Measurements from ENCODE around the gene ZBTB24. TPM values are rescaled to one million over a fixed set of nuclear protein-coding genes. Genes with fewer than 3 reads are reported as not detected.
"Not testable (repeated sequence)": the region's sequence is repeated elsewhere in the genome, so short reads cannot be mapped to it uniquely, and the experiment has no call there.

The ZBTB24 gene
- total RNA-seq, 1 donor from 2014 or later, result 10.6 TPM

DNA sequence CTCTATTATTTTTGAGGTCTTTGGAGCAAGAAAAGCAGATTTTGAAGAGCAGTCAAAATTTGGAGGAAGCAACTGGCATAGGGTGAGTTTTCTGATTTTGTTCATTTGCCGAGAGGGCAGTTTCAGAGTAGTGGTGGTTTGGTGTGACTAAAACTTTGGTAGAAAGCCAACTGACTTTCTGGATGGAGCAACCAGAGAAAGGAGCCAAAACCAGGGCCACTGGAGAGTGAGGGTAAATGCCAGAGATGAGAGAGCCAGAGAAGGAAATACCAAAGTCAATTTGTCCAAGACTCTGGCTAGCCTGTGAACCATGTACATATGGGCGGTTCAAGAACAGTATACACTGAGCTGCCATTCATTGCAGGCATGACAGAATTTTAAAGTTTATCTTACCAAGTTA is 40.5 kb upstream of the ZBTB24 start:
- TF ChIP-seq, protein P1, sequence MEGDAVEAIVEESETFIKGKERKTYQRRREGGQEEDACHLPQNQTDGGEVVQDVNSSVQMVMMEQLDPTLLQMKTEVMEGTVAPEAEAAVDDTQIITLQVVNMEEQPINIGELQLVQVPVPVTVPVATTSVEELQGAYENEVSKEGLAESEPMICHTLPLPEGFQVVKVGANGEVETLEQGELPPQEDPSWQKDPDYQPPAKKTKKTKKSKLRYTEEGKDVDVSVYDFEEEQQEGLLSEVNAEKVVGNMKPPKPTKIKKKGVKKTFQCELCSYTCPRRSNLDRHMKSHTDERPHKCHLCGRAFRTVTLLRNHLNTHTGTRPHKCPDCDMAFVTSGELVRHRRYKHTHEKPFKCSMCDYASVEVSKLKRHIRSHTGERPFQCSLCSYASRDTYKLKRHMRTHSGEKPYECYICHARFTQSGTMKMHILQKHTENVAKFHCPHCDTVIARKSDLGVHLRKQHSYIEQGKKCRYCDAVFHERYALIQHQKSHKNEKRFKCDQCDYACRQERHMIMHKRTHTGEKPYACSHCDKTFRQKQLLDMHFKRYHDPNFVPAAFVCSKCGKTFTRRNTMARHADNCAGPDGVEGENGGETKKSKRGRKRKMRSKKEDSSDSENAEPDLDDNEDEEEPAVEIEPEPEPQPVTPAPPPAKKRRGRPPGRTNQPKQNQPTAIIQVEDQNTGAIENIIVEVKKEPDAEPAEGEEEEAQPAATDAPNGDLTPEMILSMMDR (conservative IDR thresholded peaks at IDR 0.05), result no peak
- no peak overlapping the region for H3K27ac Mint-ChIP-seq
- no peak overlapping the region for H3K4me3 Mint-ChIP-seq
- DNase-seq (ENCODE audit: extremely low spot score, unreplicated experiment), result no peak
- H3K36me3 Mint-ChIP-seq, result no peaks in the 10 kb centered on the region
- no peaks in the 10 kb centered on the region for H3K4me1 Mint-ChIP-seq (ENCODE audit: unreplicated experiment)
- no peaks in the 10 kb centered on the region for H3K27me3 Mint-ChIP-seq
- no peaks in the 10 kb centered on the region for H3K9me3 Mint-ChIP-seq

DNA sequence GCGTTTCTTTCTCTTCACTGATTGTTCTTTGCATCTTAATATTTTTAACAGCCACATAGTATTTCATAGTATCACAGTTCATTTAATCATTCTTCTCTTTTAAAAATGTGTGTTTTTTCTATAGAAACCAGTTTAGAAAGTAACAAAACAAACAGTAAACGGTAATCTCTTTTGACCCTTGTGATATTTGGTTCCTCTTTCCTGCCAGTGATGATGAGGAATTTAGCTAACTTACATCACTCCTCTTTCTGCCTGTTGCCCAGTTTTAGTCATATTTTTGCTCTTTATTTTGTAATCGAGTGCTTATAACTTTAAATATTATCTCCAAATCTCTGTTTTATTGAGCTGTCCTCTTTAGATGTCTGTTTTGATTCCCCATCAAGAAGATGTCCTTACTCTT is 38.1 kb upstream of the ZBTB24 start:
- Mint-ChIP-seq H3K27me3 (no peaks in the 10 kb centered on the region), H3K4me1 (ENCODE audit: unreplicated experiment) (no peaks in the 10 kb centered on the region), H3K27ac (no peak overlapping the region), H3K9me3 (no peaks in the 10 kb centered on the region), H3K4me3 (no peak overlapping the region), H3K36me3 (no peaks in the 10 kb centered on the region)
- DNase-seq (ENCODE audit: extremely low spot score, unreplicated experiment), result no peak
- TF ChIP-seq, protein P1 (conservative IDR thresholded peaks at IDR 0.05), result no peak

DNA sequence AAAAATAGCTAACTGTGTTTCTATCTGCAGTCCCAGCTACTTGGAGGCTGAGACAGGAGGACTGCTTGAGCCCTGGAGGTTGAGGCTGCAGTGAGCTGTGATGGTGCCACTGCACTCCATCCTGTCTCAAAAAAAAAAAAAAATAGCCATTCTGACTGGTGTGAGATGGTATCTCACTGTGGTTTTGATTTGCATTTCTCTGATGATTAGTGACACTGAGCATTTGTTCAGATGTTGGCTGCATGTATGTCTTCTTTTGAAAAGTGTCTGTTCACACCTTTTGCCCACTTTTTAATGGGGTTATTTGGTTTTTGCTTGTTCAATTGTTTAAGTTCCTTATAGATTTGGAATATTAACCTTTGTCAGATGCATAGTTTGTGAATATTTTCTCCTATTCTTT is 36.6 kb upstream of the ZBTB24 start:
- not testable (repeated sequence) for H3K27me3 Mint-ChIP-seq; DNase-seq (ENCODE audit: extremely low spot score, unreplicated experiment); H3K4me1 Mint-ChIP-seq (ENCODE audit: unreplicated experiment); H3K4me3 Mint-ChIP-seq; H3K36me3 Mint-ChIP-seq; H3K27ac Mint-ChIP-seq; H3K9me3 Mint-ChIP-seq

DNA sequence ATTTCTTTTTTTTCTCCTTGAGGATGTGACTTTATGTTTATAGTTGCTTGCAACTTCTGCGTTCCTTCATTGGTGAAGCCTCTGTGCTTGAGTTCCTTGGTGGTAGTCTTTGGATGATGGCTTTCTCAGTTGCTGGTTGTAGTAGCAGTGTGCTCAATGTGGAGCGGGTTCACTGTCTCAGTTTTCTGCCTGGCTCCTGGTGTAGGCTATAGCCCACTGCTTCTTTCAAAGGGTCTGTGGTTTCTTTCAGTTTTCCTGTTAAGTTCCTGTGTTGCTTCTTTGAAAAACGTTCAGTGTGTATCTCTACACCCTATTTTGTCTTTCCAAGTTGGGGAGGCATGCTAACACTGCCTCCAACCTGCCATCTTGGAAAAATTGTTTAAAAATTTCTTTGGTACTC is 33.9 kb upstream of the ZBTB24 start:
- Mint-ChIP-seq H3K36me3 (no peaks in the 10 kb centered on the region), H3K4me3 (no peak overlapping the region), H3K27me3 (no peaks in the 10 kb centered on the region), H3K9me3 (no peaks in the 10 kb centered on the region), H3K4me1 (ENCODE audit: unreplicated experiment) (peaks cover 5% of the 10 kb centered on the region), H3K27ac (no peak overlapping the region)
- DNase-seq (ENCODE audit: extremely low spot score, unreplicated experiment), result no peak
- TF ChIP-seq, protein P1 (conservative IDR thresholded peaks at IDR 0.05), result no peak

DNA sequence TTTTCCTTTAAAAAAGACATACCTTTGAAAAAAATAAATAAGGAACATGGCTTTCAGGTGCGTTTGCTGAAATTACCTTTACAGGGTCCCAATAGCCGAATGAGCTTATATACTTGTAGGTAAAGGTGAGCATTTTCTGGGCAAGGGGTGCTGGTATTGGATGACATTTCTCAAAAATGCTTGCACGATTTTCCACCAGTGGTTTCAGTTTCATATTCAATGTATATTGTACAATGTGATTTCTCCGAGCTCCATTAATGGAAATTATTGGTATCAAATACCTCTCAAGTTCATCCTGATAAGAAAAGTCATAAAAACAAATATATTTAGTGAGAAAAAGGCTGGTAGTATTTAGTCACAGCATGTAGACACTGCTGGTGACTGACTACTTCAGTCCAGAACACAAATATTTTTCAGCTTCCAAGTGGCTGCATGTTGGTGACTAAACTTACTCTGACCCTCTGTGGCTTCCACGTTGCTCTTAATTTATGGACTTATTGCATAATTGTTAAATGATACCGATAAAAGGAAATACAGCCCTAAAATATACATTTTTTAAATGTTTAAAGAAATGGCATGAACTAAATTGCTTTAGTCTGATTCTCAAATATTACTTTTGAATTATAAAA is 32.9 kb upstream of the ZBTB24 start:
- no peak for DNase-seq (ENCODE audit: extremely low spot score, unreplicated experiment)
- TF ChIP-seq, protein P1 (conservative IDR thresholded peaks at IDR 0.05), result no peak
- Mint-ChIP-seq H3K9me3 (no peaks in the 10 kb centered on the region), H3K27ac (no peak overlapping the region), H3K36me3 (no peaks in the 10 kb centered on the region), H3K27me3 (no peaks in the 10 kb centered on the region), H3K4me3 (no peak overlapping the region), H3K4me1 (ENCODE audit: unreplicated experiment) (peaks cover 5% of the 10 kb centered on the region)

DNA sequence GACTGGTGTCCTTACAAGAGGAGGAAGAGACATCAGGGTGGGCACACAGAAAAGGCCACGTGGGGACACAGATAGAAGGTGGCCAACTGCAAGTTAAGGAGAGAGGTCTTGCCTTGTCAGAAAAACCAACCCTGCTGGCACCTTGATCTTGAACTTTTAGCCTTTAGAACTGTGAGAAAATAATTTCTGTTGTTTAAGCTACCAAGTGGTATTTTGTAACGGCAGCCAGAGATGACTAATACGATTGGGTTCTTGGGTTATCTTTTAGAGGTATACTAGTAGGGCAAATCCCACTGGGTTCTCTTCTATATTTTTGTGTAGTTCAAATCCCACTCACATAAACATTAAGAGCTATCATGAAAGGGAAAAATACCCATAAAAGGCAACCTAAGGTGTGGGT is 31.9 kb upstream of the ZBTB24 start:
- no peak for DNase-seq (ENCODE audit: extremely low spot score, unreplicated experiment)
- Mint-ChIP-seq H3K9me3 (no peaks in the 10 kb centered on the region), H3K4me3 (no peak overlapping the region), H3K36me3 (no peaks in the 10 kb centered on the region), H3K27me3 (no peaks in the 10 kb centered on the region), H3K4me1 (ENCODE audit: unreplicated experiment) (peaks cover 5% of the 10 kb centered on the region), H3K27ac (no peak overlapping the region)
- TF ChIP-seq, protein P1 (conservative IDR thresholded peaks at IDR 0.05), result no peak
